ENCODE data around the gene LMBR1L.
A peak's percentile ranks its signal among the peaks of the same experiment; 100 is the strongest.
"Not testable (repeated sequence)": the region's sequence is repeated elsewhere in the genome, so short reads cannot be mapped to it uniquely, and the experiment has no call there.

LMBR1L gene

GRCh38 chr12:49084438-49084837, 26.2 kb downstream of the LMBR1L start:
- no peak for ATAC-seq

DNA sequence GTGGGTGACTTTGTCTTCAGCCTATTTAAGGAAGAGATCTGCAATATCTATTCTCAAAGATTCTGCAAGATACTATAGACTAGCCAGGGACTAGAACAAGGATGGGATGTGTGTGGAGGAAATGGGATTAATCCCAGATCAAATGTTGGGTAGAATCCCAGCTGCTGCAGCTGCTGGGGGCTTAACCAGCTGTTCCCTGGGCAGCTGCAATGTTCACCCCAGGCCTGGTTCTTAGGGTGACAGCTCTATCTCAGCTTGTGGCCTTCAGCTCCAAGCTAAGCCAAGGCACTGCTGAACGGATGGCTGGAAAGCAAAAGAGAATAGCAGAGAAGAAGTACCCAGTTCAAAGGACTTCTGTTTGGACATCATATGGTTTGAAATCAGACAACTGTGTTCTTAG, 30.9 kb downstream of the LMBR1L start:
- no peak for ATAC-seq

DNA sequence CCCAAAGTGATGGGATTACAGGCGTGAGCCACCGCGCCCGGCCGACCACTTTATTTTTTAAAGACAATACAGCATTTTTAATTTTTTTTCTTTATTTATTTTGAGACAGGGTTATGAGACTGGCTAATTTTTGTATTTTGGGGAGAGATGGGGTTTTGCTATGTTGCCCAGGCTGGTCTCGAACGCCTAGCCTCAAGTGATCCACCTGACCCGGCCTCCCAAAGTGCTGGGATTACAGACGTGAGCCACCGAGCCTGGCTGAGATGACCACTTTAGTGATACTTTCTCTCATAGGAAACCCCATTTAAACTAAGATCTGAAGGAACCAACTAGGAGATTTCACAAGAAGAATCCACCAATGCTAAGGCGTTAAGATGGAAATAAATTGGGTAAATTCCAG, 39.7 kb downstream of the LMBR1L start:
- no peak for ATAC-seq

DNA sequence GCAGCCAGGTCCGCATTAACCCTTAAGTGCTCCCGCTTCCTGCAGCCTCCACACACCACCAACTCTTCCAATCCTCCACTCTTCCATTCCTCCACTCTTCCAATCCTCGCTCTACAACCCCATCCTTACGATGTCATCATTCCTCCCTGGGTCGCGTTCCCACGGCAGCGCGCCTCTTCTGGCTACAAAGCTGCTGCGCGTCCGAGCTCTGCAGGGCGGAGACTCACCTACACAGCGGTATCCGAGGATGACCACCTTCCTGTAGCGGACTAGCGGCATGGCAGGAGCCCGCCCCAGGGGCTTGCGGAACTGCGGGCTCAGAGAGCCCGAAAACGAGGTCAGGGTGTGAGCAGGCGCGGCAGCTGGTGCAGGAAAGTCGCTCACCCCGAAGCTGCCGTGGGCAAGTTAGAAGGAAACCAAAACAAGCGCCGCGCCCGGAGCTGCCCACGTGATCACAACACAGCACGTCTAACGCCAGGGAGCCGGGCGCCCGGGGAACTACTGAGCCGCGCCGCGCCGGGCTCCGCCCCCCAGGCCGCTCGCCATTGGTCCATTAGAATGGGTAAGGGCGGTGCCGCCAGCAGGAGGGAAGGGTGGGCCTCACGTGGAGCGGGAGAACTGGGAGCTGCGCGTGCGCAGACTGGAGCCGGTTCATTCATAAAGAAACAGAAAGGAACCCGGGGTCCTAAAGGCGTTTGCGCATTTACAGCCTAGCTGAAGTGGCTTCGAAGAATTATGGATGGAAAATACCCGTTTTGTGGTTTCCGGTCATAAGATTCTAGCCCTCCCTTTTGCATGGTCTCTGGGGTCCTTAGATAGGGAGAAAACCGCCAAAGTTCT, 40.9 kb downstream of the LMBR1L start, which contains the start of gene RHEBL1:
TSS of gene RHEBL1 (minus strand) at position 473 of the 840 bp plus-strand sequence. CDS start at position 279, 194 bp downstream.
- ATAC-seq: peak; percentile 100

GRCh38 chr12:49068879-49069506, 41.7 kb downstream of the LMBR1L start:
- ATAC-seq: no peak

- ATAC-seq: no peak
Measured at GRCh38 chr12:49066120-49066519, 44.5 kb downstream of the LMBR1L start.

DNA sequence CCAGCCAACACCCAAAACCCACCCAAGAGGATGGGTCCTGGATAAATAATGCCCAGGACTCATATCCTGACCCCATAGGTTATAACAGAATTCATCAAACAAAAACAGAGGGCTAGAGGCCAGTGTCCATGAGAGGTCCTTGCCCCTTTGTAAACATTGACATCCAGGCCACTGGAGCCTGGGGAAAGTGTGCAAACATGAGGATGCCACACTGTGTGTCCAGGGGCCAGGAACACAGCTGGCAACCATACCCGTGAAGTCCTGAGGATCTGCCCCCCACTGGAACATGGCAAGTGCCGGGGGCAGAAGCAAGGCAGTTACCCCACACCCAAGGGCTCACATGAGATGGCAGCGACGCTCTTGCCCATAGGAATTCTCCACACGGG, 45.9 kb downstream of the LMBR1L start:
- ATAC-seq: no peak

GRCh38 chr12:49061916-49062315, 48.7 kb downstream of the LMBR1L start:
- not testable (repeated sequence) for ATAC-seq

DNA sequence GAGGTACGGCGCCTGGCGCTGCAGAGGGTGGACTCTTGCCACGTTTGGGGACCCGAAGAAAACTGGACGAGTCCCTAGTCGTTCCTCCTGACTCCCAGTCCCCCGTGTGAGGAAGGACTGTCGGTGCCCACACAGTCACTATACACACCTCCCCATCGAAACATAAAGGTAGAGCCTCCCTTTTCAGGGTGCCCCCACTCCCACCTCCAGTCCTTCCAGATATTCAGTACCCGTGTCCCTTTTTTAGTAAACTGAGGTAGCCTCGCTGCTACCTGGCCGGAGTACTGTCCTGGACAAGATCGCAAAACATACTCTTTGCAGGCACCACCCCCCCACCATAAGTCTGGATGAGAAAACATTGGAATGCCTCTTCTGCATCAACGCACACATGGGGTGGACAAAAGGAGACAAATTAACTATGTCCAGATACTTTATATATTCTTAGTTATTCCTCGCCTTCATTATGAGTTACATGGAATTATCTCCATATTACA, 49.4 kb downstream of the LMBR1L start:
- no peak for ATAC-seq

DNA sequence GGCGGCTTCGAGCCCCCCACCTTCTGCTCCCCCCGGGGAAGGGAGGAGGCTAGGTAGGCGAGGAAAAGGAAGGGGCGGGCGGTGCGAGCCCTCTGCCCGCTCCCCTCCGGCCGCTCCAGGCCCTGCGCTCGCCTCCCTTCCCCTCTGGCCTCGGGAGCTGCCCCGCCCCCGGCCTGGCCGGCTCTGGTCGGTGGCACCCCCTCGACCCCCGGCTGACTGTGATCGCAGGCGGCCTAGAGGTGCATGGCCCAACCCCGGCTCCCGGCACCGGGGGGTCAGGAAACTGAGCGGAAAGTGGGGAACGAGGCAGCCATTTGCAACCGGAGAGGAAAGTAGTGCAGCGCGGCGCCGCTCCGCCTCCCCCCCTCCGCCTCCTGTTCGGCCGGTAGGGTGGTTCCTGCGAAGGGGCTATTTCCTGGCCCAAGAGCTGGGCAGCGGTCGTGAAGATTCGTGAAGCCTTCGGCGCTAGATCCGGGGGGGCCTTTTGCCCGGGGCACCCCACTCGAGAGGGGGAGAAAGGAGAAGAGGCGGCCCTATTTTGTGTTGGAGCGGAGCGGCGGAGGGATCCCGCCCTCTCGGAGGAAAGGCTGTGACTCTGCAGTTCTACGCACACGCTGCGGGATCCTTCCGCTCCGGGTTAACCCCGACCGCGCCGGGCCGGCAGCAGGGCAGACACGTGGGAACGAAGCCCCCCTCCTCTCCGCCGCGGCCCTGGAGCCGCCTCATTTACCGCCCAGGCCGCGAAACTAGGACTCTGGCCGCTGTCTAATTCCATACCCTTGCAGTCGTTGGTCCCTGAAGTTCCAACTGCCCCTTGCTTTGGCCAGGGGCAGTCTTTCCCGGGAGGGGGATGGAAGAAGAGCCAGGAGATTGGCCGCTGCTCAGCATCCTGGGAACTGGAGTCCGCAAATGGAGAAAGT, 50.1 kb downstream of the LMBR1L start, which contains the start of gene KMT2D:
TSS of gene KMT2D (minus strand) at position 558 of the 920 bp plus-strand sequence. CDS start 5,470 bp downstream, outside the sequence.
- ATAC-seq: peak; percentile 73 to 77

DNA sequence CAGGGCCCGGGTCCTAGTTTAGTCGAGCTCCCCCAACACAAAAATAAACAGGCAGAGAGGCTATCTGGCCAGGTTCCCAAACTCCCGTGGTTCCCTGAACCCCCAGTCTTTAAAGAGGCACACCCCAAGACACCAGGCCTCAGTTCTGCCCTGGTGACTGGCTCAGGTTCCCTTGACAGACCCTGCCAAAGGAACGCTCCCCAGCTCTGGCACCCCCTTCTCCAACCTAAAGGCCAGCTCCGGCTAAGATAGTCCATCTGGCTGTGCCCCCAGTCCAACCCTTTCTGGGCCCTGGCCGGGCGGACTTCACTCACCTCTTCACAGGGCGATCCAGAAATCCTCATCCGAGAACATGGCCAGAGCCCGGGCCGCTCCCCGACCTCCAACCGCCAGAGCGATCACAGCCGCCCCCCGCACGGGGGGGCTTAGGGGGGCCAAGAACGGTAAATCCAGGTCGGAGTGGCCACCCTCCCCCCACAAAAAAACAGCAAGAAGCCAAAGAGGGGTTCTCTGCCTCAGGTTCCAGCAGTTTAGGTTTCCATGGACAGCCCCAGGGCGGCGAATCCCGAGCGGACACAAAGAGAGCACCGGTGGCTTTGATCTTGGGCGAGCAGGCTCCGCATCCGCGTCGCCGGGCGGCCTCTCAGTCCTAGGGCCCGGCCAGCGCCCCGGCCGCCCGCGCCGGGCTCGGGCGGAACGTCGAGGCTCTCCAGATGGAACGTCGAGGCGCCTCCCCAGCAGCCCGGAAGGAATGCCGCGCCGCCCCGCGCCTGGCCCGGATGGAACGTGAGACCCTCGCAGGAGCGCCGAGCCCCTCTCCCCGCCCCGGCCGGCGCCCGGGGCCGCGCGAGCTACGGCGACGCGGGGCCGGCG, 51.1 kb downstream of the LMBR1L start:
- no peak for ATAC-seq

- no peak for ATAC-seq
Measured at GRCh38 chr12:49059045-49059298, 51.7 kb downstream of the LMBR1L start.

GRCh38 chr12:49058366-49059044, 52.1 kb downstream of the LMBR1L start:
- ATAC-seq: no peak

DNA sequence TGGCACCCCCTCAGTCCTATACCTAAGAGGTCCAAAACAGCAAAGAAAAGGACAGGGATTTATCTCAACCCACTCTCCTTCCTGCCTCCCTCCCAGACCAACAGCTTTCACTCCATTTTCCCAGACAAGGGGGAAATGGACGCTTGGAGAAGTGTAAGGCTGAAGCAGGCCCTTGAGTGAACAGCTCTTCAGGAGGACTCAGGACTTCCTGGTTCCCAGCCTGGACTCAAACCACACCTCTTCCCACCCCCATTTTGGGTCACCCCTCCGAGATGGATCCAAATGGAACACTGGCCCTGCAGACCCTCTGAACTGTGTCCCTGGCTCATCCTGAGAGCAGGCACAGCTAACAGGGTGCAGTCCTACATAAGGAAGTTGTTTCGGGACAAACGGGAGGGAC, 52.8 kb downstream of the LMBR1L start:
- no peak for ATAC-seq

- ATAC-seq: peak; percentile 73 to 80
Measured at GRCh38 chr12:49055978-49056754, 54.5 kb downstream of the LMBR1L start.

GRCh38 chr12:49055092-49055491, 55.6 kb downstream of the LMBR1L start:
- ATAC-seq: no peak

DNA sequence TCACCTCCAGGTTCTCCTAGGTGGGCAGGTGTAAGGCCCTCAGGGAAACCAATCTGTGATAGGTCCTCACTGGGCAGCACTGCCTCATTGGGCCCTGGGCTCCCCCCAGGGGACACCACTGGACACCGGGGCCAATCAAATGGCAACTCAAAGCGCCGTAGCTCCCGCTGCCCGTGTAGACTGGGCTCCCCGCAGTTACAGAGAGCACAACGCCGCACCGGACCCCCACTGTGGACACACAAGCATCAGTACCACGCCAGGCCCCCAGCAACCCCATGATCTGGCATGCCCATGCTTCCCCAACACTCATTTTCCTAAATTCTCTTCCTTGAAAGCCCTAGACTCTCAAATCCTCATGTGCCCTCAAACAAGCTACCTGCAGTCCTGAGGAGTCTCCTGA, 56.1 kb downstream of the LMBR1L start:
- no peak for ATAC-seq

GRCh38 chr12:49054096-49054495, 56.6 kb downstream of the LMBR1L start:
- no peak for ATAC-seq

DNA sequence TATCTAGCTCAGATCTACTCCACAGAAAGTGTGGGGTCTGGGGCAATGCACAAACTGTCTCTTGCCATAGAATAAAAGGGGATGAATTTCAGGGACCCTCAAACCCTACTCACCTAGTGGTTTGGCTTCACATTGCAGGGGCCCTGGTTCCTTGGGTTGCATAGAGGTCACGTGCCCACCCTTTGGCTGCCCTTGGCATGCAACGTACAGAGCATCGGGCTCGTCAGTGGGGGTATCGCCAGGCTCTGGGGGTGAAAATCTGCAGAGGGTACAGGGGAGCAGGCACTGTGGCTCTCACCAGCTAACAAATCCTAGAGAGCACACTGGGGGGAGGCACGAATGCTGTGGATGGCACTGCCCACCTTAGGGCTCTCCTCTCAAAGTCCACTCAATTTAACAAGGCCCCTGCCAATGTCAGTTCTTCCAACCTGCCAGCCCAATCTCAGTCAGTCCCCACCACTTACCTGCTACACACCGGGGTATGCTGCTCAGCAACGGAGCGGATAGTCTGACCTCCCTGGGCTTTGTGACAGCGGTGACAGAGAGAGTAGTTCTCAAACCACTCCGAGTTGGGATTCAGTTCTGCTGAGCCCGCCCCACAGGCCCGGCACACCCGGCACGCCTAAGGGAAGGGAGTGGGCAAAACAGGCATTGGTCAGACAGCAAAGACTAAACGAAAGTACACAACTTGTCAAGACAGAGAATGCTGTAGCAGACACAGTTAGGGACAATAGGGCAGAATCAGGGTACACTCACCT, 58.0 kb downstream of the LMBR1L start:
- no peak for ATAC-seq

Data from activated CD4-positive, CD25-positive, alpha-beta regulatory T cell treated with anti-CD3 and anti-CD28 coated beads, Interleukin-2, amount 50 U/mL, for 24 hours (primary cell).